WERI-Rb-1 (cell line): Measurements from ENCODE around the gene ROS1.

ENCODE experiments used
- DNase-seq: peaks from one replicate; pipeline ENCODE4 v3.0.0-alpha.2; 2020
- H3K27ac ChIP-seq: fragments of 250-450 bp; sonication (Bioruptor Pico); 2 replicates; pipeline ENCODE4 v1.5.1; 2020; ENCODE audit warnings: mild to moderate bottlenecking, moderate library complexity
- H3K27me3 ChIP-seq: fragments of 250-450 bp; sonication (Bioruptor Pico); 2 replicates; pipeline ENCODE4 v1.5.1; 2021; ENCODE audit warnings: mild to moderate bottlenecking, low read depth, moderate library complexity; ENCODE audit not compliant: insufficient read depth, severe bottlenecking
- H3K36me3 ChIP-seq: fragments of 250-450 bp; sonication (Bioruptor Pico); 2 replicates; pipeline ENCODE4 v1.5.1; 2020; ENCODE audit warnings: mild to moderate bottlenecking, moderate library complexity
- H3K4me3 ChIP-seq: 2 replicates; pipeline ENCODE4 v1.5.1; 2011; ENCODE audit warnings: low read depth, mild to moderate bottlenecking, control low read depth, low read length
- H3K9me3 ChIP-seq: fragments of 250-450 bp; sonication (Bioruptor Pico); 2 replicates; pipeline ENCODE4 v1.5.1; 2021; ENCODE audit warnings: mild to moderate bottlenecking, moderate library complexity; ENCODE audit not compliant: severe bottlenecking
- TF ChIP-seq, protein P1 (sequence below): IDR thresholded peaks from 2 replicates; pipeline ENCODE4 v1.5.1; 2011; ENCODE audit warnings: low read depth, mild to moderate bottlenecking, control low read depth, inconsistent platforms, low read length

The ROS1 gene

GRCh38 chr6:117306227-117306790 lies 119.4 kb downstream of the ROS1 start:
- no peaks in the 10 kb centered on the region for H3K36me3 ChIP-seq

DNA sequence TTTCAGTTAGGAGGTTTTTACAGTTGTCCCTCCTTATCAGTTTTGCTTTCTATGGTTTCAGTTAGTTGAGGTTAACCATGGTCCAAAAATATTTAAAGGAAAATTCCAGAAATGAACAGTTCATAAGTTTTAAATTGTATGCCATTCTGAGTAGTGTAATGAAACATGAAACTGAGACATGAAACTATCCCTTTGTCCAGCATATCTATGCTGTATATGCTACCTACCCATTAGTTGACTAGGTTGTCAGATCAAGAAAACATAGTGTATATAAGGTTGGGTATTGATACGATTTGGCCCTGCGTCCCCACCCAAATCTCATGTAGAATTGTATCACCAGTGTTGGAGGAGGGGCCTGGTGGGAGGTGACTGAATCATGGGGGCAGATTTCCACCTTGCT lies 121.3 kb downstream of the ROS1 start:
- DNase-seq = no peak
- Histone ChIP-seq H3K9me3 (no peaks in the 10 kb centered on the region), H3K36me3 (no peaks in the 10 kb centered on the region), H3K4me3 (no peak overlapping the region), H3K27ac (no peak overlapping the region), H3K27me3 (no peaks in the 10 kb centered on the region)
- TF ChIP-seq, protein P1, sequence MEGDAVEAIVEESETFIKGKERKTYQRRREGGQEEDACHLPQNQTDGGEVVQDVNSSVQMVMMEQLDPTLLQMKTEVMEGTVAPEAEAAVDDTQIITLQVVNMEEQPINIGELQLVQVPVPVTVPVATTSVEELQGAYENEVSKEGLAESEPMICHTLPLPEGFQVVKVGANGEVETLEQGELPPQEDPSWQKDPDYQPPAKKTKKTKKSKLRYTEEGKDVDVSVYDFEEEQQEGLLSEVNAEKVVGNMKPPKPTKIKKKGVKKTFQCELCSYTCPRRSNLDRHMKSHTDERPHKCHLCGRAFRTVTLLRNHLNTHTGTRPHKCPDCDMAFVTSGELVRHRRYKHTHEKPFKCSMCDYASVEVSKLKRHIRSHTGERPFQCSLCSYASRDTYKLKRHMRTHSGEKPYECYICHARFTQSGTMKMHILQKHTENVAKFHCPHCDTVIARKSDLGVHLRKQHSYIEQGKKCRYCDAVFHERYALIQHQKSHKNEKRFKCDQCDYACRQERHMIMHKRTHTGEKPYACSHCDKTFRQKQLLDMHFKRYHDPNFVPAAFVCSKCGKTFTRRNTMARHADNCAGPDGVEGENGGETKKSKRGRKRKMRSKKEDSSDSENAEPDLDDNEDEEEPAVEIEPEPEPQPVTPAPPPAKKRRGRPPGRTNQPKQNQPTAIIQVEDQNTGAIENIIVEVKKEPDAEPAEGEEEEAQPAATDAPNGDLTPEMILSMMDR = no peak

More at GRCh38 chr6:117306227-117306790, 119.4 kb downstream of the ROS1 start:
- no peaks in the 10 kb centered on the region for H3K27me3 ChIP-seq
- TF ChIP-seq, protein P1 = no peak
- no peak for DNase-seq
- no peaks in the 10 kb centered on the region for H3K9me3 ChIP-seq
- no peak overlapping the region for H3K27ac ChIP-seq
- no peak overlapping the region for H3K4me3 ChIP-seq

DNA sequence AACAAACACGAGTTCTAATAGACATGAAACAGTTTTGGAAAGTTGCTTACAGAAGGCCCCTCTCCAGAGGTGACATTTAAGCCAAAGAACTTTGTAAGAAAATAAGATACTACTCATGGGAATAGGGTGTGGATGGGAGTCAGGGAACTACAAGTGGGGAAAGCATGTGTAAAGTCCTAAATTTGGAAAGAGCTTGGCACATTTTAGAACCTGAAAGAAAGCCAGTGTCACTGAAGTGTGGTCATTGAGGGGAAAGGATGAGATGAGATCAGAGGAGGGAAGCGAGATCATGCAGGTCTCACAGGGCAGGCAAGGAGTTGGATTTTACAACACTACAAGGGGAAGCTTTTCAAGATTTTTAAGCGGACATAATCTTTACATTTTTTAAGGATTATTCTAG lies 122.4 kb downstream of the ROS1 start:
- H3K27me3 ChIP-seq = no peaks in the 10 kb centered on the region
- DNase-seq = no peak
- TF ChIP-seq, protein P1 = no peak
- no peak overlapping the region for H3K27ac ChIP-seq
- no peak overlapping the region for H3K4me3 ChIP-seq
- no peaks in the 10 kb centered on the region for H3K36me3 ChIP-seq
- H3K9me3 ChIP-seq = no peaks in the 10 kb centered on the region

DNA sequence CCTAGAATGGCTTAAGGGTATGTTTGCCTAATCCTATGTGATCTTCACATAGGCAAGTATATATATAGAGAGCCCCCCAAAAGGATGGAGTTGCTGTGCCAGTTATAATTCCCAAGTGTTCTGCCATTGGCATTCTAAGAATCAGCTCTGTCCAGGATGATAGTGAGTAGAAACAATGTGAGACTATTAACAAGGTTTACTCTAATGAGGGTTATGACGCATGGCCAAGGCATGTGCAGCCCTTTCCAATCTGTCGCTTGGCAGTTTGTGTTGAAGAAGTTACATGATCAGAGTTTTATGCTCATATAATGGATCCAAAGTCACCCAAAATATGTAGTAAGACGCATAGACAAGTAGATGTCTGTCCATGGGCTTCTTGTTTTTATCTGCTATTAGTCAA lies 126.8 kb downstream of the ROS1 start:
- TF ChIP-seq, protein P1 = no peak
- H3K9me3 ChIP-seq = no peaks in the 10 kb centered on the region
- no peak for DNase-seq
- no peaks in the 10 kb centered on the region for H3K27me3 ChIP-seq
- no peak overlapping the region for H3K27ac ChIP-seq
- no peaks in the 10 kb centered on the region for H3K36me3 ChIP-seq
- no peak overlapping the region for H3K4me3 ChIP-seq

- Histone ChIP-seq H3K9me3 (no peaks in the 10 kb centered on the region), H3K27ac (no peak overlapping the region), H3K36me3 (no peaks in the 10 kb centered on the region), H3K27me3 (no peaks in the 10 kb centered on the region), H3K4me3 (no peak overlapping the region)
- TF ChIP-seq, protein P1 = no peak
- DNase-seq = no peak
Observed at GRCh38 chr6:117290173-117290846, 135.4 kb downstream of the ROS1 start.
